Measurements from ENCODE around the gene CNTN4.

DNA sequence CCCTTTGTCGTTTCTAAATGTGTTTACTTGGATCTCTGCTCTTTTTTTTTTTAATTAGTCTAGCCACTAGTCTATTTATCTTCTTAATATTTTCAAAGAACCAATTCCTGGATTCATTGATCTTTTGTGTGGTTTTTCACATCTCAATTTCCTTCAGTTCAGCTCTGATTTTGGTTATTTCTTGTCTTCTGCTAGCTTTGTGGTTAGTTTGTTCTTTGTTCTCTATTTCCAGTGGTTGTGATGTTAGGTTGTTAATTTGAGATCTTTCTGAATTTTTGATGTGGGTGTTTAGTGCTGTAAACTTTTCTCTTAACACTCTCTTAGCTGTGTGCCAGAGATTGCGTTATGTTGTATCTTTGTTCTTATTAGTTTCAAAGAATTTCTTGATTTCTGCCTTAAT, 446.1 kb downstream of the CNTN4 start:
- TF ChIP-seq, protein P1, sequence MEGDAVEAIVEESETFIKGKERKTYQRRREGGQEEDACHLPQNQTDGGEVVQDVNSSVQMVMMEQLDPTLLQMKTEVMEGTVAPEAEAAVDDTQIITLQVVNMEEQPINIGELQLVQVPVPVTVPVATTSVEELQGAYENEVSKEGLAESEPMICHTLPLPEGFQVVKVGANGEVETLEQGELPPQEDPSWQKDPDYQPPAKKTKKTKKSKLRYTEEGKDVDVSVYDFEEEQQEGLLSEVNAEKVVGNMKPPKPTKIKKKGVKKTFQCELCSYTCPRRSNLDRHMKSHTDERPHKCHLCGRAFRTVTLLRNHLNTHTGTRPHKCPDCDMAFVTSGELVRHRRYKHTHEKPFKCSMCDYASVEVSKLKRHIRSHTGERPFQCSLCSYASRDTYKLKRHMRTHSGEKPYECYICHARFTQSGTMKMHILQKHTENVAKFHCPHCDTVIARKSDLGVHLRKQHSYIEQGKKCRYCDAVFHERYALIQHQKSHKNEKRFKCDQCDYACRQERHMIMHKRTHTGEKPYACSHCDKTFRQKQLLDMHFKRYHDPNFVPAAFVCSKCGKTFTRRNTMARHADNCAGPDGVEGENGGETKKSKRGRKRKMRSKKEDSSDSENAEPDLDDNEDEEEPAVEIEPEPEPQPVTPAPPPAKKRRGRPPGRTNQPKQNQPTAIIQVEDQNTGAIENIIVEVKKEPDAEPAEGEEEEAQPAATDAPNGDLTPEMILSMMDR (IDR thresholded peaks at IDR 0.05), result no peak
- TF ChIP-seq EZH2 (IDR thresholded peaks at IDR 0.05) (no peak), EZH2phosphoT487 (IDR thresholded peaks at IDR 0.05) (no peak)
